ENCODE results near the gene IGF1R. TPM values are rescaled to one million over a fixed set of nuclear protein-coding genes. Genes with fewer than 3 reads are reported as not detected.
A peak's percentile ranks its signal among the peaks of the same experiment; 100 is the strongest.

IGF1R gene
- total RNA-seq, 1 experiment from 2014 or later: 71.3 TPM

DNA sequence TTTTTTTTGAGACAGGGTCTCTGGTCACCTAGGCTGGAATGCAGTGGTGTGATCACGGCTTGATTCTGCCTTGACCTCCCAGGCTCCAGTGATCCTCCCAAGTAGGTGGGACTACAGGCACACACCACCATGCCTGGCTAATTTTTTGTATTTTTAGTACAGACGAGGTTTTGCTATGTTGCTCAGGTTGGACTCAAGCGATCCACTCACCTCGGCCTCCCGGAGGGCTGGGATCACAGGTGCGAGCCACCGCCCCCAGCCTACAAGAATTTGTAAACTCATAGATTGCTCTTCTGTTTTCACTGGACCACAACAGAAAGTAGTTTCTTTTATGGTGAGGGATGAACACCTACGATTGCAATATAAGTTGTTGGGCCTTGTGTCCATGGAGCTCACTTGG, 7.4 kb downstream of the IGF1R start:
- H3K9me2 ChIP-seq (ENCODE audit: insufficient read depth): no peaks in the 10 kb centered on the region
- H3F3A ChIP-seq (ENCODE audit: insufficient read depth, low read depth): 0 out of 2 replicates have a peak, but pooled peaks cover 6% of the 10 kb centered on the region
- H3K9me3 ChIP-seq (ENCODE audit: insufficient read depth, low read depth): no peaks in the 10 kb centered on the region
- peaks cover 36% of the 10 kb centered on the region for H3K4me1 ChIP-seq (replicated peaks; ENCODE audit: insufficient read depth)
- ChIA-PET POLR2A (ENCODE audit: unreplicated experiment) (interaction anchor here (0.6 kb wide), 1 partner anchor 445 kb away, joined by 4 read pairs; no protein-coding TSS in a partner anchor), CTCF (interaction anchor here (0.7 kb wide), 1 partner anchor 414 kb away, joined by 7 read pairs; no protein-coding TSS in a partner anchor)
- no TSS peak for BruUV-seq (replicated peaks)
- peaks cover 2% of the 10 kb centered on the region; the same call in 1 of the 2 replicates for H3K36me3 ChIP-seq (ENCODE audit: low read depth)
- H3K27ac ChIP-seq: no peak overlapping the region
- H4K20me1 ChIP-seq (ENCODE audit: insufficient read depth): peaks cover 6% of the 10 kb centered on the region; the same call in 1 of the 2 replicates
- no peak overlapping the region for H2AFZ ChIP-seq
- peaks cover 100% of the 10 kb centered on the region for H3K79me2 ChIP-seq (ENCODE audit: low read depth)
- no peak for DNase-seq
- H3K4me2 ChIP-seq: no peak overlapping the region
- H3K27me3 ChIP-seq (ENCODE audit: insufficient read depth, low read depth): no peaks in the 10 kb centered on the region
- no peak overlapping the region for H3K4me3 ChIP-seq
- intact Hi-C loops (cut with micrococcal nuclease; ENCODE audit: unreplicated experiment): no loop called here
- TF ChIP-seq, protein P1, sequence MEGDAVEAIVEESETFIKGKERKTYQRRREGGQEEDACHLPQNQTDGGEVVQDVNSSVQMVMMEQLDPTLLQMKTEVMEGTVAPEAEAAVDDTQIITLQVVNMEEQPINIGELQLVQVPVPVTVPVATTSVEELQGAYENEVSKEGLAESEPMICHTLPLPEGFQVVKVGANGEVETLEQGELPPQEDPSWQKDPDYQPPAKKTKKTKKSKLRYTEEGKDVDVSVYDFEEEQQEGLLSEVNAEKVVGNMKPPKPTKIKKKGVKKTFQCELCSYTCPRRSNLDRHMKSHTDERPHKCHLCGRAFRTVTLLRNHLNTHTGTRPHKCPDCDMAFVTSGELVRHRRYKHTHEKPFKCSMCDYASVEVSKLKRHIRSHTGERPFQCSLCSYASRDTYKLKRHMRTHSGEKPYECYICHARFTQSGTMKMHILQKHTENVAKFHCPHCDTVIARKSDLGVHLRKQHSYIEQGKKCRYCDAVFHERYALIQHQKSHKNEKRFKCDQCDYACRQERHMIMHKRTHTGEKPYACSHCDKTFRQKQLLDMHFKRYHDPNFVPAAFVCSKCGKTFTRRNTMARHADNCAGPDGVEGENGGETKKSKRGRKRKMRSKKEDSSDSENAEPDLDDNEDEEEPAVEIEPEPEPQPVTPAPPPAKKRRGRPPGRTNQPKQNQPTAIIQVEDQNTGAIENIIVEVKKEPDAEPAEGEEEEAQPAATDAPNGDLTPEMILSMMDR (conservative IDR thresholded peaks at IDR 0.05): no peak
- TF ChIP-seq EZH2 (IDR thresholded peaks at IDR 0.05; ENCODE audit: low read depth): no peak

DNA sequence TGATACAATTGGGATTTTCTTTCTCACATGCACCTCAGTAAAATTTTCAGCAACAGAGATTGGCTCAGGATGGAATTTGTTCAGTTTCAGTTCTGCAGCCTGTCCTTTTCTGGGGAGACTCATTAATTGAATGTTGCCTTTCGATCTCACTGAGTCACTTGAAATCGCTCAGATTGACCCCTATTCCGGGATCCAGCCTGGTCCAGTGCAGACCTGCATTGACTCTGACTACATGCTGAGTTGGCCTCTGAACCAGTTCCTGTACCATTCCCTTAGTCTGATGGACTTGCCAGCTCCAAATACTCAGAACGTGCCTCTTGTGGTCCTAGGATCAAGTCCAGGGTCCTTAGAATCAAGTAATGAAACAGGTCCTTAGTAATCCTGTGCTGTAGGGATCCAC, 9.4 kb downstream of the IGF1R start:
- intact Hi-C loops (cut with micrococcal nuclease; ENCODE audit: unreplicated experiment): no loop called here

DNA sequence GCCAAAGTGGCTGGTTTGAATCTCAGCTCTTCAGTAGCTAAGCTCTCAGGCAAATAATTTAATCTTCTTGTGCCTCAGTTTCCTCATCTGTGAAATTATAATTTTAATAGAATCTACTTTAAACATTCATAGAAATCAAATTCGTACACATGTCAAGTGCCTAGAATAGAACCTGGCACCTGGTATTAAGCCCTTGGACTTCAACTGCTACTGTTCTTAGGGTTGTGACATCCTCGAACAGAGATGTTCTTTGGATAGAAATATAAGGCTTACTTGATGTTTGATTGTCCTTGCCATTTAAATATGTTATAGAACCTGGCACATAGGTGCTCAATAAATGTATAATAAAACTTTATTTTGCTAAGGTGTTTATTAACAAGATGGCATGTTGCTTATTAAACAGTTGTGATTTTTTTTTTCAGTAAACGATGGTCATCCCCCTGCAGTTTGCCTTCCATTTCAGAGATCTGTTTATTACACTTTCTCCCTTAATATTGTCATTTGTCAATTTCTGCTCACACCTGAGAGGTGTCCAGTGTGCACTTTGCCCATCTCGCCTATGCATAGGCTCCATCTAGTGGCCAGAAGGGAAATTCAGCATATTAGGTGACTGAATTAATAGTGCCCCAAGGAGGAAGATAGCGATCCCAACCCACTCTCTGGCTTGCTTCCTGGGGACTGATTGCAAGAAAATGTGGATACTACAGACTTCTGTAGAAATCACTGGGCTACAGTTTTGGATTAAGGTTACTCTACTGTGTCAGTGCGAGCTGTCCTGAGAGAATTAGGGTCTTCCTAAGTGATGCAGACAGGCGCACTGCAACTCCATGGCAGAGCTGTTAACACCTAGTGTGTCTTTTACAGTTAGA, 10.7 kb downstream of the IGF1R start:
- Histone ChIP-seq H4K20me1 (ENCODE audit: insufficient read depth) (peaks cover 11% of the 10 kb centered on the region), H3K9me3 (ENCODE audit: insufficient read depth, low read depth) (no peaks in the 10 kb centered on the region)

More for the DNA sequence above, 9.4 kb downstream of the IGF1R start:
- H3K4me3 ChIP-seq: no peak overlapping the region
- no peaks in the 10 kb centered on the region for H3K9me3 ChIP-seq (ENCODE audit: insufficient read depth, low read depth)
- H3F3A ChIP-seq (ENCODE audit: insufficient read depth, low read depth): no peaks in the 10 kb centered on the region
- TF ChIP-seq, protein P1 (conservative IDR thresholded peaks at IDR 0.05): no peak
- TF ChIP-seq EZH2 (IDR thresholded peaks at IDR 0.05; ENCODE audit: low read depth): no peak
- peaks cover 100% of the 10 kb centered on the region for H3K79me2 ChIP-seq (ENCODE audit: low read depth)
- H3K36me3 ChIP-seq (ENCODE audit: low read depth): peaks cover 5% of the 10 kb centered on the region; the same call in 1 of the 2 replicates
- no peak overlapping the region for H2AFZ ChIP-seq
- no peaks in the 10 kb centered on the region for H3K27me3 ChIP-seq (ENCODE audit: insufficient read depth, low read depth)
- no TSS peak for BruUV-seq (replicated peaks)
- no peak overlapping the region for H3K4me2 ChIP-seq
- DNase-seq: no peak
- H3K9me2 ChIP-seq (ENCODE audit: insufficient read depth): no peaks in the 10 kb centered on the region
- ChIA-PET CTCF (interaction anchor here (0.7 kb wide), 1 partner anchor 139 kb away, joined by 3 read pairs; no protein-coding TSS in a partner anchor), POLR2A (ENCODE audit: unreplicated experiment) (no interaction called here)
- H4K20me1 ChIP-seq (ENCODE audit: insufficient read depth): peaks cover 11% of the 10 kb centered on the region
- no peak overlapping the region for H3K27ac ChIP-seq
- H3K4me1 ChIP-seq (replicated peaks; ENCODE audit: insufficient read depth): peaks cover 26% of the 10 kb centered on the region

More for the DNA sequence above, 10.7 kb downstream of the IGF1R start:
- 0 out of 2 replicates have a peak overlapping the region, but pooled peaks have one; percentile 28 for H3K4me2 ChIP-seq
- no TSS peak for BruUV-seq (replicated peaks)
- H3K27ac ChIP-seq: no peak overlapping the region
- no peaks in the 10 kb centered on the region for H3K9me2 ChIP-seq (ENCODE audit: insufficient read depth)
- H3K36me3 ChIP-seq (ENCODE audit: low read depth): peaks cover 5% of the 10 kb centered on the region; the same call in 1 of the 2 replicates
- TF ChIP-seq, protein P1 (conservative IDR thresholded peaks at IDR 0.05): peak; percentile 84
- TF ChIP-seq EZH2 (IDR thresholded peaks at IDR 0.05; ENCODE audit: low read depth): no peak
- H3K27me3 ChIP-seq (ENCODE audit: insufficient read depth, low read depth): no peaks in the 10 kb centered on the region
- H3K79me2 ChIP-seq (ENCODE audit: low read depth): peaks cover 100% of the 10 kb centered on the region
- H3K4me1 ChIP-seq (replicated peaks; ENCODE audit: insufficient read depth): peaks cover 13% of the 10 kb centered on the region
- peak; percentile 35 to 47 for DNase-seq
- intact Hi-C loops (cut with micrococcal nuclease; ENCODE audit: unreplicated experiment): loop anchor here (1.0 kb wide), 1 partner anchor 217 kb away; no protein-coding TSS in a partner anchor
- ChIA-PET CTCF (interaction anchor here (0.6 kb wide), 1 partner anchor 140 kb away, joined by 3 read pairs; no protein-coding TSS in a partner anchor), POLR2A (ENCODE audit: unreplicated experiment) (no interaction called here)
- H2AFZ ChIP-seq: no peak overlapping the region
- no peaks in the 10 kb centered on the region for H3F3A ChIP-seq (ENCODE audit: insufficient read depth, low read depth)
- H3K4me3 ChIP-seq: no peak overlapping the region
